Prostate gland (tissue), 2 donors: ENCODE data around the gene RRP1B.

ENCODE experiments used
- CTCF ChIP-seq, 4 experiments: fragments of 200-600 bp in 2 of 4; fragments of 450-650 bp in 2 of 4; sonication (generic) in 2 of 4; IDR thresholded peaks; 1 replicate in 3 of 4; 2 replicates in 1 of 4; pipeline ENCODE4 v1.5.1; 2016 to 2019; ENCODE audit warnings: antibody characterized with exemption in 4 of 4, mild to moderate bottlenecking in 2 of 4, moderate library complexity in 2 of 4
- POLR2A ChIP-seq: fragments of 450-650 bp; IDR thresholded peaks from one replicate; pipeline ENCODE4 v1.6.1; 2016; ENCODE audit warnings: antibody characterized with exemption, mild to moderate bottlenecking

GRCh38 chr21:43619344-43619743 lies 40.0 kb upstream of the RRP1B start:
- no peak for TF ChIP-seq CTCF (IDR thresholded peaks at IDR 0.05)
- TF ChIP-seq POLR2A: no peak
